GM10248 (cell line): ENCODE results near the gene STXBP5L.
"Not testable (repeated sequence)": the region's sequence is repeated elsewhere in the genome, so short reads cannot be mapped to it uniquely, and the experiment has no call there.

Source experiments
- CTCF ChIA-PET: fragments of 300-600 bp; sonication (Branson Sonifier 250); formaldehyde crosslinking; extraction: SDS; loops from one replicate; lab custom pipeline; 2021; ENCODE audit warnings: antibody characterized with exemption; lab: Yijun Ruan, JAX
- POLR2A ChIA-PET: fragments of 350-650 bp; sonication (Branson Sonifier 250); formaldehyde crosslinking; extraction: SDS; loops from one replicate; lab custom pipeline; 2020; ENCODE audit warnings: antibody characterized with exemption; lab: Yijun Ruan, JAX
- DNase-seq: peaks from one replicate; pipeline ENCODE4 v3.0.0; 2012; ENCODE audit errors: extremely low spot score
- CTCF ChIP-seq: IDR thresholded peaks from 2 replicates; pipeline ENCODE4 v1.5.1; 2012; ENCODE audit warnings: mild to moderate bottlenecking, low read depth; ENCODE audit errors: extremely low read depth, missing control alignments, control extremely low read depth

Gene STXBP5L

GRCh38 chr3:121295979-121296378 is 388.0 kb downstream of the STXBP5L start:
- no peak for DNase-seq
- CTCF ChIA-PET: interaction anchor here (1.2 to 1.4 kb wide), 2 partner anchors 13 to 69 kb away, joined by 3 read pairs; no protein-coding TSS in a partner anchor
- POLR2A ChIA-PET: no interaction called here
- TF ChIP-seq CTCF: no peak

GRCh38 chr3:121324320-121324719 is 416.3 kb downstream of the STXBP5L start:
- TF ChIP-seq CTCF: no peak
- ChIA-PET POLR2A (no interaction called here), CTCF (no interaction called here)
- no peak for DNase-seq

- CTCF ChIA-PET: no interaction called here
- no peak for TF ChIP-seq CTCF
- POLR2A ChIA-PET: no interaction called here
These were observed 422.1 kb downstream of the STXBP5L start for GRCh38 chr3:121330118-121330517.

GRCh38 chr3:121330634-121331033 is 422.6 kb downstream of the STXBP5L start:
- no peak for TF ChIP-seq CTCF
- CTCF ChIA-PET: no interaction called here
- POLR2A ChIA-PET: no interaction called here
- no peak for DNase-seq

More at GRCh38 chr3:121330118-121330517, 422.1 kb downstream of the STXBP5L start:
- DNase-seq: no peak

GRCh38 chr3:121355960-121356359 is 448.0 kb downstream of the STXBP5L start:
- CTCF ChIA-PET, DNase-seq, POLR2A ChIA-PET: not testable (repeated sequence)

- CTCF ChIA-PET: no interaction called here
- no peak for TF ChIP-seq CTCF
- POLR2A ChIA-PET: no interaction called here
- DNase-seq: no peak
These were observed 454.2 kb downstream of the STXBP5L start for GRCh38 chr3:121362035-121362734.

GRCh38 chr3:121388308-121388707 is 480.3 kb downstream of the STXBP5L start:
- POLR2A ChIA-PET, DNase-seq, CTCF ChIA-PET: not testable (repeated sequence)

- DNase-seq, CTCF ChIA-PET, POLR2A ChIA-PET: not testable (repeated sequence)
These were observed 488.0 kb downstream of the STXBP5L start for GRCh38 chr3:121395967-121396366.

- POLR2A ChIA-PET, DNase-seq: not testable (repeated sequence)
- CTCF ChIA-PET: interaction anchor here (1.5 kb wide), 1 partner anchor 10 kb away, joined by 3 read pairs; no protein-coding TSS in a partner anchor
These were observed 490.0 kb downstream of the STXBP5L start for GRCh38 chr3:121398051-121398450.
